Caco-2 (cell line): Measurements from ENCODE around the gene SRXN1. TPM values are rescaled to one million over a fixed set of nuclear protein-coding genes. Genes with fewer than 3 reads are reported as not detected.

Experiments
- BruUV-seq: library from RNA; stranded (reverse); fragments of 400-500 nt; replicated peaks from 2 replicates; lab custom pipeline; 2021; lab: Mats Ljungman, UMichigan
- CTCF ChIA-PET: fragments of 300-600 bp; sonication (Branson Sonifier 250); formaldehyde crosslinking; loops from one replicate; lab custom pipeline; 2022; ENCODE audit warnings: antibody characterized with exemption; lab: Charles Lee
- POLR2A ChIA-PET: fragments of 300-600 bp; sonication (Branson Sonifier 250); formaldehyde crosslinking; loops from one replicate; lab custom pipeline; 2022; ENCODE audit warnings: antibody characterized with exemption; lab: Charles Lee
- DNase-seq, 2 experiments: peaks; one replicate each; pipeline versions ENCODE4 v3.0.0 to v3.0.0-alpha.2; 2020 to 2022
- H3K27me3 ChIP-seq: replicated peaks from 2 replicates; pipeline ENCODE4 v1.6.0; 2011; ENCODE audit warnings: low read length; ENCODE audit not compliant: control insufficient read depth, insufficient read depth
- H3K36me3 ChIP-seq: 2 replicates; pipeline ENCODE4 v1.5.1; 2011; ENCODE audit warnings: low read length; ENCODE audit not compliant: control insufficient read depth, insufficient read depth
- H3K4me1 ChIP-seq: fragments of 250-450 bp; sonication (Bioruptor Pico); 2 replicates; pipeline ENCODE4 v1.5.1; 2020; ENCODE audit warnings: mild to moderate bottlenecking
- H3K4me3 ChIP-seq: 2 replicates; pipeline ENCODE4 v1.5.1; 2011; ENCODE audit warnings: low read depth, mild to moderate bottlenecking, control low read depth, low read length
- H3K9me3 ChIP-seq: fragments of 250-450 bp; sonication (Bioruptor Pico); 2 replicates; pipeline ENCODE4 v1.5.1; 2020; ENCODE audit warnings: mild to moderate bottlenecking, moderate library complexity
- H3K27ac Mint-ChIP-seq: one replicate; pipeline ENCODE4 v1.8.0; 2022; ENCODE audit warnings: mixed read lengths; ENCODE audit not compliant: unreplicated experiment
- H3K27me3 Mint-ChIP-seq: one replicate; pipeline ENCODE4 v1.8.0; 2022; ENCODE audit warnings: mixed read lengths; ENCODE audit not compliant: insufficient read depth, unreplicated experiment
- H3K36me3 Mint-ChIP-seq: one replicate; pipeline ENCODE4 v1.8.0; 2022; ENCODE audit warnings: mild to moderate bottlenecking, mixed read lengths; ENCODE audit not compliant: insufficient read depth, unreplicated experiment
- H3K4me1 Mint-ChIP-seq: one replicate; pipeline ENCODE4 v1.8.0; 2022; ENCODE audit warnings: low read depth, mixed read lengths; ENCODE audit not compliant: unreplicated experiment
- H3K4me3 Mint-ChIP-seq: one replicate; pipeline ENCODE4 v1.8.0; 2022; ENCODE audit warnings: mild to moderate bottlenecking, moderate library complexity, mixed read lengths; ENCODE audit not compliant: unreplicated experiment
- H3K9me3 Mint-ChIP-seq: one replicate; pipeline ENCODE4 v1.8.0; 2022; ENCODE audit warnings: mixed read lengths; ENCODE audit not compliant: unreplicated experiment
- intact Hi-C: fragments of 100-400 bp; cut with micrococcal nuclease; formaldehyde crosslinking; loops from one replicate; pipeline ENCODE4 v1.10.0; 2022; ENCODE audit not compliant: unreplicated experiment
- total RNA-seq: library from RNA; stranded (reverse); gene quantifications from 2 replicates; pipeline ENCODE4 v1.2.3, GENCODE V29; 2022
- TF ChIP-seq, protein P1 (sequence below), 2 experiments: fragments of 200-600 bp in 1 of 2; IDR thresholded peaks; 1 replicate in 1 of 2; 2 replicates in 1 of 2; pipeline versions ENCODE4 v1.5.1 to v1.8.0; 2011 to 2022; ENCODE audit warnings: antibody characterized with exemption in 1 of 2, control low read depth in 1 of 2, inconsistent platforms in 1 of 2, low read depth in 1 of 2, low read length in 1 of 2, mild to moderate bottlenecking in 1 of 2, moderate library complexity in 1 of 2; ENCODE audit not compliant: insufficient read depth in 1 of 2, severe bottlenecking in 1 of 2, unreplicated experiment in 1 of 2

Gene SRXN1
- total RNA-seq, 1 experiment from 2014 or later = 33.7 TPM

- BruUV-seq = no TSS peak
- no peaks in the 10 kb centered on the region for H3K4me1 ChIP-seq
- H3K4me3 Mint-ChIP-seq = no peak overlapping the region
- POLR2A ChIA-PET = no interaction called here
- no peaks in the 10 kb centered on the region for H3K4me1 Mint-ChIP-seq
- no peak overlapping the region for H3K27ac Mint-ChIP-seq
- H3K27me3 Mint-ChIP-seq = peaks cover 17% of the 10 kb centered on the region
- H3K9me3 ChIP-seq = peaks cover 4% of the 10 kb centered on the region; the same call in 1 of the 2 replicates
- no peak for DNase-seq
- no peaks in the 10 kb centered on the region for H3K36me3 Mint-ChIP-seq
- H3K27me3 ChIP-seq = peaks cover 1% of the 10 kb centered on the region; the same call in 1 of the 2 replicates
- H3K36me3 ChIP-seq = no peaks in the 10 kb centered on the region
- no peaks in the 10 kb centered on the region for H3K9me3 Mint-ChIP-seq
- TF ChIP-seq, protein P1, sequence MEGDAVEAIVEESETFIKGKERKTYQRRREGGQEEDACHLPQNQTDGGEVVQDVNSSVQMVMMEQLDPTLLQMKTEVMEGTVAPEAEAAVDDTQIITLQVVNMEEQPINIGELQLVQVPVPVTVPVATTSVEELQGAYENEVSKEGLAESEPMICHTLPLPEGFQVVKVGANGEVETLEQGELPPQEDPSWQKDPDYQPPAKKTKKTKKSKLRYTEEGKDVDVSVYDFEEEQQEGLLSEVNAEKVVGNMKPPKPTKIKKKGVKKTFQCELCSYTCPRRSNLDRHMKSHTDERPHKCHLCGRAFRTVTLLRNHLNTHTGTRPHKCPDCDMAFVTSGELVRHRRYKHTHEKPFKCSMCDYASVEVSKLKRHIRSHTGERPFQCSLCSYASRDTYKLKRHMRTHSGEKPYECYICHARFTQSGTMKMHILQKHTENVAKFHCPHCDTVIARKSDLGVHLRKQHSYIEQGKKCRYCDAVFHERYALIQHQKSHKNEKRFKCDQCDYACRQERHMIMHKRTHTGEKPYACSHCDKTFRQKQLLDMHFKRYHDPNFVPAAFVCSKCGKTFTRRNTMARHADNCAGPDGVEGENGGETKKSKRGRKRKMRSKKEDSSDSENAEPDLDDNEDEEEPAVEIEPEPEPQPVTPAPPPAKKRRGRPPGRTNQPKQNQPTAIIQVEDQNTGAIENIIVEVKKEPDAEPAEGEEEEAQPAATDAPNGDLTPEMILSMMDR (IDR thresholded peaks at IDR 0.05; ENCODE audit: insufficient read depth in 1 of 2, low read depth in 1 of 2, low read length in 1 of 2, severe bottlenecking in 1 of 2, unreplicated experiment in 1 of 2) = no peak
- CTCF ChIA-PET = interaction anchor here (0.6 kb wide), 1 partner anchor 1833 kb away, joined by 7 read pairs; no protein-coding TSS in a partner anchor
- no peak overlapping the region for H3K4me3 ChIP-seq
- intact Hi-C loops = no loop called here
These were observed 35.8 kb upstream of the SRXN1 start for GRCh38 chr20:688809-689212.

GRCh38 chr20:687468-688203 is 34.6 kb upstream of the SRXN1 start:
- BruUV-seq = no TSS peak
- no peaks in the 10 kb centered on the region for H3K9me3 Mint-ChIP-seq
- no peak for DNase-seq
- intact Hi-C loops = no loop called here
- H3K4me1 Mint-ChIP-seq = no peaks in the 10 kb centered on the region
- CTCF ChIA-PET = no interaction called here
- H3K36me3 ChIP-seq = no peaks in the 10 kb centered on the region
- TF ChIP-seq, protein P1 (IDR thresholded peaks at IDR 0.05; ENCODE audit: insufficient read depth in 1 of 2, low read depth in 1 of 2, low read length in 1 of 2, severe bottlenecking in 1 of 2, unreplicated experiment in 1 of 2) = no peak
- no peaks in the 10 kb centered on the region for H3K36me3 Mint-ChIP-seq
- no peak overlapping the region for H3K4me3 ChIP-seq
- peaks cover 4% of the 10 kb centered on the region; the same call in 1 of the 2 replicates for H3K9me3 ChIP-seq
- H3K27ac Mint-ChIP-seq = no peak overlapping the region
- no peaks in the 10 kb centered on the region for H3K4me1 ChIP-seq
- peaks cover 13% of the 10 kb centered on the region for H3K27me3 Mint-ChIP-seq
- peaks cover 1% of the 10 kb centered on the region; the same call in 1 of the 2 replicates for H3K27me3 ChIP-seq
- POLR2A ChIA-PET = no interaction called here
- H3K4me3 Mint-ChIP-seq = no peak overlapping the region

DNA sequence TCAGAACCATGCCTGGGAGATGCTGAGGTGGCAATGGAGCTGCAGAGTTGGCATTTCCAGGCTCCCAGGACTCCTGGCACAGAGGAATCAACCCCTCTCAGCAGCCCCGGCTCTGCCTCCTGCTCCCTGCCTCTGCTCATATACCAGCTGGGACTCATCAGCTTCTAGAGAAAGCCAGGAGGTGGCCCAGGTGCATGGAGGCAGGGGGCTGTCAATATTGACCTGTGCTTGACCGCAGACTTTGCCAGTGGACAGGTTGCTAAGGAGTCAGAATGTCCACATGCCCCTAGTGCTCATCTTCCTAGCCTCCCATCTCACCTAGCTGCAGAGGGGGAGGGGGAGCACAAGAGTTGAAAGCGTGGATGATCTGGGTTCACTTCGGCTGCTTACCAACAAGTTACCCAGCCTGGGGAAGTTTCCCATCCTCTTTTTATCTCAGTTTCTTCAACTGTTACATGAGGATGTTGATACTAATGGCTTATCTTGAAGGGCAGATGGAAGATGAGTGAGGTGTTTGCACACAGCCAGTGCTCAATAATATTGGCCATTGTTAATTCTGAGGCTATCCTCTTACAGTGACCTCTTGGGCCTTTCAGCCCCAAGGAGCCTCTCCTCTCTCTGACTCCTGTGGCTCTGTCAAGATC is 31.8 kb upstream of the SRXN1 start:
- CTCF ChIA-PET = interaction anchor here (0.5 kb wide), 1 partner anchor 194 kb away, joined by 3 read pairs; no protein-coding TSS in a partner anchor
- TF ChIP-seq, protein P1 (IDR thresholded peaks at IDR 0.05; ENCODE audit: insufficient read depth in 1 of 2, low read depth in 1 of 2, low read length in 1 of 2, severe bottlenecking in 1 of 2, unreplicated experiment in 1 of 2) = no peak
- BruUV-seq = no TSS peak

More for the DNA sequence above, 31.8 kb upstream of the SRXN1 start:
- no peak for DNase-seq
- no peaks in the 10 kb centered on the region for H3K36me3 ChIP-seq
- H3K4me3 ChIP-seq = no peak overlapping the region
- no peaks in the 10 kb centered on the region; the same call in 1 of the 2 replicates for H3K27me3 ChIP-seq
- no peaks in the 10 kb centered on the region for H3K4me1 ChIP-seq
- H3K27ac Mint-ChIP-seq = no peak overlapping the region
- no peaks in the 10 kb centered on the region for H3K4me1 Mint-ChIP-seq
- intact Hi-C loops = no loop called here
- POLR2A ChIA-PET = no interaction called here
- no peaks in the 10 kb centered on the region for H3K9me3 Mint-ChIP-seq
- H3K4me3 Mint-ChIP-seq = no peak overlapping the region
- H3K36me3 Mint-ChIP-seq = no peaks in the 10 kb centered on the region
- peaks cover under 1% of the 10 kb centered on the region; the same call in 1 of the 2 replicates for H3K9me3 ChIP-seq
- peaks cover 8% of the 10 kb centered on the region for H3K27me3 Mint-ChIP-seq
